Retinal pigment epithelial cell (primary cell): ENCODE data around the gene WDR20.

Experiments
- DNase-seq: peaks from one replicate; pipeline ENCODE4 v3.0.0-alpha.2; 2010; ENCODE audit warnings: low read depth
- H3K4me3 ChIP-seq: 2 replicates; pipeline ENCODE4 v1.5.1; 2011; ENCODE audit warnings: mild to moderate bottlenecking, low read length, control low read depth, moderate library complexity
- CTCF ChIP-seq: conservative IDR thresholded peaks from 2 replicates; pipeline ENCODE4 v1.5.1; 2011; ENCODE audit warnings: low read depth, low read length, control low read depth, inconsistent platforms

WDR20 gene

GRCh38 chr14:102213984-102214658, 74.4 kb downstream of the WDR20 start:
- no peak for DNase-seq
- TF ChIP-seq CTCF: peak; percentile 34
- H3K4me3 ChIP-seq: no peak overlapping the region

- TF ChIP-seq CTCF: no peak
- no peak for DNase-seq
- no peak overlapping the region for H3K4me3 ChIP-seq
These were observed 75.4 kb downstream of the WDR20 start for GRCh38 chr14:102215071-102215470.

DNA sequence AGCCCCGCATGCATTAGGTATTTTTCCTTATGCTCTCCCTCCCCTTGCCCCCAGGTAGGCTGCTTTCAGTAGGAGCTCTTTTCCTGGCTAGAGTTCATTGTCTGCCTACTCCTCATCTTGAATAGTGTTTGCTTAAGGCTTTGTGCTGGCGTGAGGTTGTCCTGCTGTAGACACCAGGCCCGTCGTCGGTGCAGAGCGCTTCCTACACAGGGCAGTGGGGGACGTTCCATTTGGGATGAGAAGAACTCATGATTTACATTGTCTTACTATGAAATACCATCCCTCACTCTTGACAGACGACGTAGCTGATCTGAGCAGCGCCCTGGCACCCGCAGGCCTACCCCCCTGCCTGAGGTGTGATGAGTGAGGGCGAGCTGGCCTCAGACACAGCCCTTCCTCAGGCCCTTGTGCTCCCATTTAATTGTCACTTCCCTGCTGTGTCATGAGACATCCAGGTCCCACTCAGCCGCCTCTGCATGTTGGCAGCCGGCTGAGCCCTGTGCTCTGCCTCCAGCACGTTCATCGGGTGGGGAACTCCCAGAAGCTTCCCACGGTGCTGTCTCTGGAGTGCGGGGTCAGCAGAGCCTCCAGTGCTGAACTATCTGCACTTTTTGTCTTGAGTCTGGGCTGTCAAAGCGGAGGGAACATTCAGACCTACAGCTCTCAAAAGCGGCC, 76.0 kb downstream of the WDR20 start:
- TF ChIP-seq CTCF: no peak
- DNase-seq: no peak
- no peak overlapping the region for H3K4me3 ChIP-seq

DNA sequence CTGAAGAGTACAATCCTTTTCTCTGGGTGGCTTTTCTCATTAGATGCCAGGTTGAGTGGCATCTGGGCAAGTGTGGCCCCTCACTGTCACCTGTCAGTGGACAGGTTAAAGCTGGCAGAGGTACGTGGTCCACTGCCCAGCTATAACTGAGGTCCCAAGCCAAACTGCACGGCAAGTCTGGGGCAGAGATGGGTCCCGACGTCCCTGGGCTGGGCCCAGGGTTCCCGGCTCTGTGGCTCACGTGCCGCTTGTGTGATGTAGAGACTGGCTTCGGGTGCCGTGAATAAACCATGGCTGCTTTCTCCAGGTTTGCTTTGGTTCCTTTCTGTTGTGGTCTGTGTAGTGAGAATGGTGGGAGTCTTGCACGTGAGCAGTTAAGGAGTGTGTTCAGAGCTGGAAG, 77.7 kb downstream of the WDR20 start:
- TF ChIP-seq CTCF: no peak

DNA sequence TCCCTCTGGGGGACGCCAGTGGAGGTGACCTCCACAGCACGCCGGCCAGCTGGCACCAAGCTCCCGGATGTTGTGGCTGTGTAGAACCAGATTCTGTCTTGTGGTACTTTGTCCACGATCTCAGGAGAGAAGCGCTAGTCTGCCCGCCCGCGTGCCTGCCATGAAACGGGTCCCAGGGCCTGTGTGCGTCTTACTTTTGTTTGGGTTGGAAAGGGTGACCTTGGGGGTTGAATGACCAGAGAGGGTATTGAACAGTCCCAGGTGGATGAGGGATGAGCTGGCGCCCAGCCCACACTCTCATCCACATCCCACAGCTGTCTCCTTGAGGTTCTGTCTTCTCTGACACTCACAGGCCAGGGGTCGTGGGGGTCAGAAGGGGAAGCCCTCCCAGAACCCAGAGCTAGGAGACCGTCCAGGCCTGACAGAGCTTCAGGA, 78.3 kb downstream of the WDR20 start:
- no peak overlapping the region for H3K4me3 ChIP-seq
- no peak for DNase-seq
- no peak for TF ChIP-seq CTCF

More for the DNA sequence above, 77.7 kb downstream of the WDR20 start:
- no peak for DNase-seq
- H3K4me3 ChIP-seq: no peak overlapping the region

DNA sequence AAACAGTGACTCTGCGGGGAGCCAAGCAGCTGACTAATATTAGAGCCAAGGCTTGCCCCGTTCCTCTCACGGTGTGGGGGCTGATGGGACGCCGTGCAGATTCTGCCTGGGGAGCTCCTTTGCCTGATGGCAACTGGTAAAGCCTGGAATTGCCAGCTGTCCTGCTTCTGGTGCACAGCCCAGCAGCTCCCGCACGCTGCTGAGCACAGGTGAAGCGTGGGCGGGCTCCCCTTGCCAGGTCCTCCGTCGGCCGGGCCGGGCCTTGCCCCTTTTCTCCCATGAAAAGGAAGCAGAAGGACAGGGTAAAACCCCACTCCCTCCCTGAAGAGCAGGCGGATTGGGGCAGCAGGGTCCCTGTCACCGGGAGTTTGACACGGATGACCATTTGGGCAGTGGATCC, 79.0 kb downstream of the WDR20 start:
- TF ChIP-seq CTCF: no peak
- H3K4me3 ChIP-seq: no peak overlapping the region
- no peak for DNase-seq

DNA sequence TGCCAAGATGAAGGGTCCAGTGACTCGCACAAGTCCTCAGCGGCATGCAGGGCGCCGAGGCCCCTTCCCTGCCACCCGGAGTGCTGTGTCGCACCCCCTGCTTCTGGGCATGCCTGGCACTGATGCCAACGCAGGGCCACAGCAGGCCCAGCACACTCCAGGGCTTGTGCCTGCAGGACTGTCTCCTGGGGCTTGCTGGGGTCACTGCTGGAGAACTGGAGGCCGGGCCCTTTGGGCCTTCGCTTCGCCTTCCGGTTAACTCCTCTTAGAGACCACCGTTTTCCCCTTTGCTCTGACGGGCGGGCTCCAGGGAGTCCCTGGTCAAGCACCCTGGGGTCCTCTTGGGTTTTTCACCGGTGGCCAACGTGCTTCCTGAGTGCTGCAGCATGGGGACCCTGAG, 79.6 kb downstream of the WDR20 start:
- no peak overlapping the region for H3K4me3 ChIP-seq
- no peak for TF ChIP-seq CTCF
- DNase-seq: no peak
